ENCODE results near the gene RHOF.

The RHOF gene, protein sequence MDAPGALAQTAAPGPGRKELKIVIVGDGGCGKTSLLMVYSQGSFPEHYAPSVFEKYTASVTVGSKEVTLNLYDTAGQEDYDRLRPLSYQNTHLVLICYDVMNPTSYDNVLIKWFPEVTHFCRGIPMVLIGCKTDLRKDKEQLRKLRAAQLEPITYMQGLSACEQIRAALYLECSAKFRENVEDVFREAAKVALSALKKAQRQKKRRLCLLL

DNA sequence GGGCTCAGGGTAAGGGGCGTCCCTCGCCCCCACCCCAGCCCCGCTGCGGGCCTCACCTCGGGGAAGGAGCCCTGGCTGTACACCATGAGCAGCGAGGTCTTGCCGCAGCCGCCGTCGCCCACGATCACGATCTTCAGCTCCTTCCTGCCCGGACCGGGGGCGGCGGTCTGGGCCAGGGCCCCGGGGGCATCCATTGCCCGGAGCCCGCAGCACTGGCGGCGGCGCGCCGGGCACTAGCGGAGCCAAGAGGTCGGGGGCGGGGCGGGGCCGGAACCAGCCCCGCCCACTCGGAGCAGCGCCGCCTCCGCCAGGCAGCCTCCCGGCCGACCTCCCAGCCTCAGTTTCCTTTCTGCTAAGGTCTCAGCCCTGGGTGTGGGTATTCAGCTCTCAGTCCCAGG, at the start of gene RHOF:
Gene RHOF (minus strand): TSS at position 249 of the 398 bp plus-strand sequence. CDS start 55 bp downstream, at position 194.
- DNase-seq (ENCODE audit: low read depth): peak; percentile 76

DNA sequence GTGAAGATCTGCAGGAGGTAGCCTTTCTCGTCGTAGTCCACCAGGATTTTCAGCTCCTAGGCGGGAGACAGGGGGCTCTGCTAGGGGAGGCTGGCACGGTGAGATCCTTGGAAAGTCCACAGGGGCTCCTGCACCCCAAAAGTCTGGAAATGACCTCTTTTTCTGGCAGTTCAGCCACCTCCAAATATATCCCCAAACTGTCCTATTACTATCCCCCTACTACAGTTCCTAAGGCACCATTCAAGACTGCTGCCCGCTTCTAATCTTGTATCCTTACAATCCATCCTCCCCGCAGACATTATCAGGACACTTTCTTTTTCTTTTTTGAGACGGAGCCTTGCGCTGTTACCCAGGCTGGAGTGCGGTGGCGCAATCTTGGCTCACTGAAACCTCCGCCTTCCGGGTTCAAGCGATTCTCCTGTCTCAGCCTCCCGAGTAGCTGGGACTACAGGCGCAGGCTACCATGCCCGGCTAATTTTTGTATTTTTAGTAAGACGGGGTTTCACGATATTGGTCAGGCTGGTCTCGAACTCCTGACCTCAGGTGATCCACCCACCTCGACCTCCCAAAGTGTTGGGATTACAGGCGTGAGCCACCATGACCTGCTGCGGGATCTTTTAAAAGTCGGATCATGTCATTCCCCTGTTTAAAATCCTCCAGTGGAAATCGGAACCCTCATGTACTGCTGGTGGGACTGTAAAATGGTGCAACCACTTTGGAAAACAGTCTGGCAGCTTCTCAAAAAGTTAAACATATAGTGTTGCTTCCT, 46.7 kb upstream of the RHOF start:
- no peak for DNase-seq (ENCODE audit: low read depth)

DNA sequence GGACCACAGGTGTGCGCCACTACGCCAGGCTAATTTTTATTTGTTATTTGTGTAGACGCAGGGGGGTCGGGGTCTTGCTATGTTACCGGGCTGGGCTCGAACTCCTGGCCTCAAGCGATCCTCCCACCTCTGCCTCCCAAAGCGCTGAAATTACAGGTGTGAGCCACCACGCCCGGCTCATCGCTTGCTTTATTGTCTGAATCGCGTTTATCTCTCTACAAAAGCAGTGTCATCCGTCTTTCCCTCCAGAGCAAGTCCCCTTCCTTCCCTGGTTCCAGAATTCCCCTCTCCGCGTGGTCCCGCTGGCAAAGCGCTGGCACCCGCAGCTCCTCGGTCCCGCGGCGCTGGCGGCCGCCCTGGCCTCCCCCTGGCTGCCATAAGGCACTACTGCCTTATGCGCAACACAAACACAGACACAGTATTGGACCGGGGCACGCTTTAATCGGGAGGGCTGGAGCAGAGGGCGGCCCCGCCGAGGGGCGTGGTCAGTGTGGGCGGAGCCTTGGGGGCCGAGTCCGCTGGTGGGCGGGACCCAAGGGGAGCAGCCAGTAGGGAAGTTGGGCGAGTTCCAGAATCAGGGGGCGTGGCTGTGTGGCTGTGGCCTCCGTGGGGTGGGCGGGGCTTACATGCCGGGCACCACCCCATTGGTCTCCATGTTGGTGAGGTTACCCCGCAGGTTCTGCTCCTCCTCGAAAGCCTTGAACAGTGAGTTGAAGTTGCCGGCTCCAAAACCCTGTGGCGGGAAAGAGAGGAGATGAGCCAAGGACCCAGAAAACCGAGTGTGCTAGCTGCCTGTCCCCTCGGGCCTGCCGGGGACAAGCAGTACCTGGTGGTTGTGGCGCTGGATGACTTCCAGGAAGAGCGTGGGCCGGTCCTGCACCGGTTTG, 45.9 kb upstream of the RHOF start:
- DNase-seq (ENCODE audit: low read depth): peak; percentile 100

DNA sequence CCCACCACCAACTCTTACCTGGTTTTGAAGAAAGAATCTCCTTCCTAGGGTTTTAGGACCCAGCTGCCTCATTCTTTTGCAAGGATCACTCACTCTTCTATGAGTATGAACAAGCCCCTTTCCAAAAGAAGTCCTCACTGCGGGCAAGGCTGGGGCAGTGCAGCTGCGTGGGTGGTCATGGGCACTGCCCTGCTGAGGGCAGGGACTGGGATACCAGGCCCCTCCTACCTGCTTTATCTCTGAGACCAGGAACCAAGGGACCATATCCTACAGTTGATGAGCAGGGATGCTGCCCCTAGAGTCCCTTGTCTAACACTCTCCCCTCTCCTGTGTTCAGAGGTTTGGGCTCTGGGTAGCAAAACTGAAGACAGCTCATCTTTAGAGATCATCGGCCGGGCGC, 44.6 kb upstream of the RHOF start:
- no peak for DNase-seq (ENCODE audit: low read depth)

DNA sequence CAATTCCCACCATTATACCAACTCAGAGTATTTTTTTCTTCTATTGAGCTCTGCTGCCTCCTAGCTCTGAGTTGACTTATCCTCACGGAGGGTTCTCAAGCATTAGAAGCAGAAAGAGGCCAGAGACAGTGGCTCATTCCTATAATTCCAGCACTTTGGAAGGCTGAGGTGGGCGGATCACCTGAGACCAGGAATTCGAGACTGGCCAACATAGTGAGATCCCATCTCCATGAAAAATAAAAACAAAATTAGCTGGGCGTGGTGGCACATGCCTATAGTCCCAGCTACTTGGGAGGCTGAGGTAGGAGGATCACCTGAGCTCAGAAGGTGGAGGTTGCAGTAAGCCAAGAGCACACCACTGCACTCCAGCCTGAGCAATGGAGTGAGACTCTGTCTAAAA, 44.2 kb upstream of the RHOF start:
- no peak for DNase-seq (ENCODE audit: low read depth)

DNA sequence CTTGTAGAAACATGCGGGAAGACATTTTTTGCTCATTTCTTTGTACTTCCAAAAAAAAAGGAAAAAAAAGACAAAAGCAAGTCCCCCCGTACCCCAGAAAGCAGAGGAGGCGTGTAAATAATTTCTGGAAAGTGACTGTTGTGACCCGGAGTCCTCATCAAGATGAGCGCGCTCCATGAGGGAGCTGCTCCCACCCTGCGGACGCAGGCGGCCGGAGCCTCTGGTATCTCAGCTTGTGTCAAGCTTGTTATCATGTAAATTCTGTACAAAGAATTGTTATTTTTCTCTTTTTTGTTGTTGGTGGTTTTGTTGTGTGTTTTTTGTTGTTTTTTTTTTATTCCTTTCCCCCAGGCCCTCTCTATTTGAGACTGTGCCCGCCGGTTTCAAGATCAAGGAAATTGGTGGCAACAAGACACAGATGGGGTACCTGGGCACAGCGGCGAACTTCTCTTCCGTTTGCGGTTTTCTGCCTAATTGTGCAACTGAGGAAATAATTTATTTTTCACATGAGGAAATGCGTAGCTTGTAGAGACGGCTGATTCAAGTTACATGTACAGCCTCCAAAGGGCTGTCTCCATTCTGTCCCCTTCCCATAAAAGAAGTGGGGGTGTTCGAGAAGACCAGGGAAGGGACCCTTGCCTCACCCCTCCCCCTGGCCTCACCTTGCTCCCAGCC, 38.2 kb upstream of the RHOF start:
- DNase-seq (ENCODE audit: low read depth): no peak

DNA sequence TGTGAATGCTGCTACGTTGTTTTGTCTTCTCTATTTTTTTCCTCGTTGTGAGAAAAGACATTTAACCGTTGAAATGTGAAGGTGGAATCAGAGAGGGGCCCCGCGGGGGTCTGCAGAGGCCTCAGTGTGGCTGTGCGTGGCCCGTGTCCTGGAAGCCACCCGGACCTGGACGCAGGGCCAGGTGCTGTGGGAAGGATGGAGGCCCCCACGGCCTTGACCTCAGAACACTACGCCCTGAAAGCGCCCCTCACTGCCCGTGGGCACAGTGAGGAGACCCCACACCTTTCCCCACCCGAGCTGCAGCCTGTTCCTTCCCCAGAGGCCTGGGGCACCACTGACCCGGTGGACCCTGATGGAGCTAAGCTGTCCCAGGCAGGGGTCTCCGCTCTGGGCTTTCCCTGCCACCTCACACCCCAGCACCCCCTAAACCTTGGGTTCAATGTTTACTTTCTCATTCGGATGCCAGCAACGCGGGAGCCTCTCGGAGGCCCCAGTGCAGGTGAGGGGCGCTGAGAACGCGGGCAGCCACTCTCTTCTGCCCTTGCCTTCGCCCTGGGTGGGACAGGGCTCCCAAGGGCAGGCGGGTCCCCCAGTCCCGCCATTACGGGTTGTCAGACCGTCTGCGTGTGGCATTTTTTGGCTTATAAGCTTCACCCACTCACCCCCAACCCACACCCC, 37.2 kb upstream of the RHOF start:
- DNase-seq (ENCODE audit: low read depth): no peak

DNA sequence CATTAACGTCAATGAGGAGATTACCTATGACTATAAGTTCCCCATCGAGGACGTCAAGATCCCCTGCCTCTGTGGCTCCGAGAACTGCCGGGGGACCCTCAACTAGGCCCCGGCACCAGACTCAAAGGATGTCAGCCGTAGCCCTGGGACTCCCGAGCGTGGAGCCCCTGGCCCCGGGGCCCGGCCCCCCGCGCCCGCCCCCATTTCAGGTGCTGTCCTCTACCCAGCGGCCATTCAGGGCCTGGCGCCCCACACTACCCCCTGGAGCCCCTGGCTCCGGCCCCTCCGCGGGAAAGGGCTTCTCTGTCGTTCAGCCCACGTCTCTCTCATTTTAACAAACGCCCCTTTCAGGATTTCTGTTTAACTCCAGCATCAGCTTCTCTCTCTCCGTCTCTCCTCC, 36.6 kb upstream of the RHOF start:
- no peak for DNase-seq (ENCODE audit: low read depth)

DNA sequence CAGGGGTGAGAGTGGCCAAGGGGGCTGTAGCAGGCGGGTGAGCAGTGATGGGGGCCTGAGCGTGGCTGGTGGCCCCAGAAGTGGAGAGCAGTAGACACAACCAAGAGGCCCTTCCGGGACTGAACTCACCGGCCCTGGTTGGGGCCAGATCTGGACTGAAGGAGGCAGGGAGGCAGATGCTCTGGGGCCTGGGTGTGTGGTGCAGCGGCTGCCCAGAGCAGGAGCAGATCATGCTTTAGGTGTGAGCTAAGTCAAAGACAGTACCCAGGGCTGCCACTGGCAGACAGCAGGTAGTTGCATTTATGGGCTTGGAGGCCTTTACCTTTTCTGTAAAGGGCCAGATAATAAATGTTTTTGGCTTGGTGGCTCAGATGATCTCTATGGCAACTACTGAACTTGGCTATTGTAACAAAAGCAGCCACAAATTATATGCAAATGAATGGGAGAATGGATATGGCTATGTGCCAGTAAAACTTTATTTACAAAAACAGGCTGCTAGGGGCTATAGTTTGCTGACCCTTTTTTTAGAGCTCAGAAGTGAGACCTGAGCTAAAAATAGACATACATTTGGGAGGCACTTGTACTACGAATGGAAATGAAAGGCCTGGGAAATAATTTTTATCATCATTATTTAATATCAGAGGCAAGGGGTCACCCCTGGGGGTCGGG, 35.9 kb upstream of the RHOF start:
- DNase-seq (ENCODE audit: low read depth): no peak

DNA sequence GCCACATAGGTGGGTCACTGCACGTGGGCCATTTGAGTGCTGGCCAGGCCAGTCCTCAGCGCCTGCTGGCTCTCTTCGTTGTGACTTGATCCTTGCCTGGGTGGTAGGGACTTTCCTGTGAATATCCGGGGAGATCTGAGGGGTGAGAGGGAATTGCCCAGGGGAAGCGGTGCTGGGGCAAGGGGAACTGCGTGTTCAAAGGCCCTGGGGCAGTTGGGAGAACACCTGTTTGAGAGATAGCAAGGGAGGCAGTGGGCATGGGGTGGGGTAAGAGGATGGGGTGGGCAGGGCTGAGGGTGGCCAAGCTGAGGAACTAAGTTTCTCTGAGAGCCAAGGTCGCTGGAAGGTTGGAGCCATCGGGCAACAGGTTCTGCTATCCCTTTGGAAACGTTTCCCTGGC, 35.3 kb upstream of the RHOF start:
- no peak for DNase-seq (ENCODE audit: low read depth)

DNA sequence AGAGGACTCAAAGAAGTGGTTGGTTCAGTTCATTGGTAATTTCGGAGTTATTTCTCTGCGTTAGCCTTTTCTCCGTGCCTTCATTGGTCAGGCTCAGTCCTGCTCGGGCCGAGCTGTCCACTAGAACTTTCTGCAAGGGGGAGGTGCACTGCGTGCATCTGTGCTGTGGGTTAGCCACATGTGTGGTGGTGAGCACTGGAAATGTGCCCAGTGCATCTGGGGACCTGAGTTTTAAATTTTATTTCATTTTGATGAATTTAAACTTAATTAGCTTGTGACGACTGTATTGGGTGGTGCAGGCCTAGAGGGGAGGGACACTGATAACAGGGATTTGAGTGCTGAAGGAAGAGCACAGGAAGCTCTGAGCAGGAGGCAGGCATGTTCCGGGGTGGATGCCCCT, 34.8 kb upstream of the RHOF start:
- DNase-seq (ENCODE audit: low read depth): no peak

DNA sequence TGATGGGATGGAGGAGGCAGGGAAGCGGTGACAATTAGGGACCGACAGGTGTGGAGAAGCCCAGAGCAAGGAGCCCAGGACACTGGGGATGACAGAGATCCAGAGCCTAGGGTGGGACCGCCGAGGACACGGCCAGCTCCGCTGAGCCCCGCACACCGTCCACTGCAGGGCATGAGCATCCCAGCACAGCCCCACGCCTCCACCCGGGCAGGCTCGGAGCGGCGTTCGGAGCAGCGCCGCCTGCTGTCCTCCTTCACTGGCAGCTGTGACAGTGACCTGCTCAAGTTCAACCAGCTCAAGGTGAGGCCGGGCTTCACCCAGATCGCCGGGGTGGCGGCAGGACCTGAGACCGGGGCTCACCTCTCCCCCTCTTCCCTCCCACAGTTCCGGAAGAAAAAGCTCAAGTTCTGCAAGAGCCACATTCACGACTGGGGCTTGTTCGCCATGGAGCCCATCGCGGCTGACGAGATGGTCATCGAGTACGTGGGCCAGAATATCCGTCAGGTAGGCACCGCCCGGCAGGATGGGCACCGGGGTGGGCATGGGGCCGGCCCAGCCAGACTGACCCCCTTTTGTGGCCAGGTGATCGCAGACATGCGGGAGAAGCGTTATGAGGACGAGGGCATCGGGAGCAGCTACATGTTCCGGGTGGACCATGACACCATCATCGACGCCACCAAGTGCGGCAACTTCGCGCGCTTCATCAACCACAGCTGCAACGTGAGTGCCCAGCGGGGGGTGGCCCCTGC, 34.0 kb upstream of the RHOF start:
- DNase-seq (ENCODE audit: low read depth): no peak

DNA sequence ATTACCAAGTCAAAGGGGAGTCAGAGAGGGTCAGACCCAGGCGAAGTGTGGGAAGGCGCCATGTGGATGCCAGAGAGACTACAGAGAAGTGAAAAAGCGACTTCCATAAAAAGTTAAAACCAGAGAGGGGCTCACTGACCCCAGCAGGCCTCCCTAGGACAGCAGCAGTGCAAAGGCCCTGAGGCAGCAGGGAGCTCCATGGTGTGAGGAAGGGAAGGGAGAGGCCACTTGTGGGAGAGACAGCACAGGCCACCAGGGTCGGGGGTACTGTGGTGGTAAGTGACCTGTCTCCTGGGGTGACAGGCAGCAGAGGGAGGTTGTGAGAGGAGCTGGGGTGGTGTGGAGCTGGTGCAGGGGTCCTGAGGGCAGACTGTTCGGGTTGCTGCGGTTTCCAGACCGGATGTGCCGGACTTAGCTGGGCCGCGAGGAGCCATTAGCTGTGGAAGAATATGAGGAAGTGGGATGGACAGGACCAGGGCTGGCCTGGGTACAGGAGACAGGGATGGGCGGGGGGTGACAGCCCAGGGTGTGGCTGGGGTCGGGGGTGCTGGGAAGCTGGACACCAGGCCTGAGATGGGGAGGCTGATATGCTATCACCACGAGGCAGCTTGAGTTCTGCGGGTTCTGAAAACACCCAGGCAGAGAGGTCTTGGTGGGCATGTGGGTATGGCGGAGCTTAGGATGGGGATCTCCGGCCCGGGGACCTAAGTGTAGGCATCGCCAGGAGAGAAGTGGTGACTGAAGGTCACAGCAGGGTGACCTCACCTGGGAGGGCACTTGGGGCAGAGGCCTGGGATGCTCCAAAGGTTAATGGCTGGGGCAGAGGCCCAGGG, 33.0 kb upstream of the RHOF start:
- no peak for DNase-seq (ENCODE audit: low read depth)

DNA sequence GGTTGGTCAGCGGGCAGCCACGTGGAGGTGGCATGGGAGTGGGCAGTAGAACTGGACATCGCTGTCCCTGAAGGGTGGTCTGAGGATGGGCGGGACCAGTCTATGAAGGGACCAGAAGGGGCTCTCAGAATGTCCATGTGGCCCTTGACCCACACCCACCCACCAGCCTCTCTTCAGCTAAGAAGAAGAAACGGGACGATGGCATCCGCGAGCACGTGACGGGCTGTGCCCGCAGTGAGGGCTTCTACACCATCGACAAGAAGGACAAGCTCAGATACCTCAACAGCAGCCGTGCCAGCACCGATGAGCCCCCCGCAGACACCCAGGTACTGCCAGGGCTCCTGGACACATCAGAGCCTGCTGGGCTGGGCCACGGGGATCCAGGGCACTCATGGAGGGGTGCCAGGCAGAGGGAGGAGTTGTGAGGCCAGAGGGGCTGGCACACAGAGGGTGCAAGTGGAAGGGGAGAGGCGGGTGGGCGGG, 31.6 kb upstream of the RHOF start:
- DNase-seq (ENCODE audit: low read depth): no peak

DNA sequence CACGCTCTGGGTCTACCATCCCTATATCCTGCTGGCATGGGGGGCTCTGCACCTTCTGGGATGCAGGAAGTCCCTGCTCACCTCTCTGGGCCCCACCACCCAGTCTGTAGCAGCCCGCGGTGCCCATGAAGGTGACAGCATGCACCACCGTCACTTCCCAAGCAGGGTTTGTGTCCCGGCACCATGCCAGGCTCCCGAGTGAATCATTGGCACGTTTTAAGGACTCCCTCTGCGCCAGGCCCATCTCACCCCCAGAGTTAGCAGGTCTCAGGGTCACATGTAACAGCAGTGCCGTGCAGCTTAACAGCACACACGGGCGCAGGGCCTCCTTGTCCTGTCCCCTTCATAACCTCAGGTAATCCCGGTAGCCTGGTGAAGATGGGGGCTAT, 30.2 kb upstream of the RHOF start:
- DNase-seq (ENCODE audit: low read depth): no peak

DNA sequence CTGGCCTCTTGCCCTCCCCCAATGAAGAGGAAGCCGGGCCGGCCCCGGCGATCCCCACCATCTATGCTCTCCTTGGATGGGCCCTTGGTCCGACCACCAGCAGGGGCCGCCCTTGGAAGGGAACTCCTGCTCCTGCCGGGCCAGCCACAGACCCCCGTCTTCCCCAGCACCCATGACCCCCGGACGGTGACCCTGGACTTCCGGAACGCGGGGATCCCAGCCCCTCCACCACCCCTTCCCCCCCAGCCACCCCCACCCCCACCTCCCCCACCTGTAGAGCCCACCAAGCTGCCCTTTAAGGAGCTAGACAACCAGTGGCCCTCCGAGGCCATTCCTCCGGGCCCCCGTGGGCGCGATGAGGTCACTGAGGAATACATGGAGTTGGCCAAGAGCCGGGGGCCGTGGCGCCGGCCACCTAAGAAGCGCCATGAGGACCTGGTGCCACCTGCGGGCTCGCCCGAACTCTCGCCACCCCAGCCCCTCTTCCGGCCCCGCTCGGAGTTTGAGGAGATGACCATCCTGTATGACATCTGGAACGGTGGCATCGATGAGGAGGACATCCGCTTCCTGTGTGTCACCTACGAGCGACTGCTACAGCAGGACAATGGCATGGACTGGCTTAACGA, 29.7 kb upstream of the RHOF start:
- no peak for DNase-seq (ENCODE audit: low read depth)

DNA sequence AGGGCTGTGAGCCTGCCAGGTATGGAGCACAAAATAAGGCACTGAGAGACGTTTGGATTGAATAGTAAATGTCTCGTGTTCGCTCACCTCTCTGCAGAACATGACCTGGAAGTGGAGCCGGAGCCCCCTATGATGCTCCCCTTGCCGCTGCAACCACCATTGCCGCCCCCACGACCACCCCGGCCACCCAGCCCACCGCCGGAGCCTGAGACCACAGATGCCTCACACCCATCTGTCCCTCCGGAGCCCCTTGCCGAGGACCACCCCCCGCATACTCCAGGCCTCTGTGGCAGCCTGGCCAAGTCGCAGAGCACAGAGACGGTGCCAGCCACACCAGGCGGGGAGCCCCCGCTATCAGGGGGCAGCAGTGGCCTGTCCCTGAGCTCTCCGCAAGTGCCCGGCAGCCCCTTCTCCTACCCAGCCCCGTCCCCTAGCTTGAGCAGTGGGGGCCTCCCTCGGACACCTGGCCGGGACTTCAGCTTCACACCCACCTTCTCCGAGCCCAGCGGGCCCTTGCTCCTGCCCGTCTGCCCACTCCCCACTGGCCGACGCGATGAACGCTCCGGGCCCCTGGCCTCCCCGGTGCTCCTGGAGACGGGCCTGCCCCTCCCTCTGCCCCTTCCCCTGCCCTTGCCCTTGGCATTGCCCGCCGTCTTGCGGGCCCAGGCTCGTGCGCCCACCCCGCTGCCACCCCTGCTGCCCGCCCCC, 29.1 kb upstream of the RHOF start:
- no peak for DNase-seq (ENCODE audit: low read depth)

DNA sequence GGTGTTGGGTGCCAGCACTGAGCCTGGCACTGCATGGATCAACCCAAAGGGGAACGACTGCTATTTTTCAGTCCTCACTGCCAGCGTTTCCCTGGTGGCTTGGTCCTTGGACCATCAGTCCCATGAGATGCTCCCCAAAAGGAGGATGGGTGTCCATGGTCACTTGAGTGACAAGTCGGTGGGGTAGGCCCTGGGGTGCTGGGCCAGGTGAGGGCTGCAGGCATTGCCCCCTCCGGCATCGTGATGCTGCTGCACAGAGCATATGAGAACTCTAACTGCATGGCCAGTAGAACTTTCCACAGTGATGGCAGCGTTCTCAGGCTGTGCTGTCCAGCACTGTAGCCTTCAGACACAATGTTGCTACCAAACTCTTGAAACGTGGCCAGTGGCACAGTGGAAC, 26.6 kb upstream of the RHOF start:
- no peak for DNase-seq (ENCODE audit: low read depth)

Measured in activated T-cell treated with anti-CD3 and anti-CD28 coated beads for 48 hours (primary cell).